Mucosa of rectum (tissue), 2 donors: ENCODE data around the gene LZTFL1.

Experiments used
- H3K27ac ChIP-seq, 2 donors: one replicate each; pipeline ENCODE4 v1.7.0; 2013; ENCODE audit warnings: inconsistent platforms in 2 of 2, low read depth in 2 of 2, low read length in 2 of 2
- H3K27me3 ChIP-seq, 2 donors: one replicate each; pipeline ENCODE4 v1.7.0; 2013; ENCODE audit warnings: low read length in 2 of 2; ENCODE audit not compliant: control insufficient read depth in 2 of 2, insufficient read depth in 2 of 2
- H3K36me3 ChIP-seq, 2 donors: one replicate each; pipeline ENCODE4 v1.7.0; 2013; ENCODE audit warnings: low read length in 2 of 2; ENCODE audit not compliant: control insufficient read depth in 2 of 2, insufficient read depth in 2 of 2
- H3K4me1 ChIP-seq, 2 donors: one replicate each; pipeline ENCODE4 v1.7.0; 2013; ENCODE audit warnings: low read length in 2 of 2, mild to moderate bottlenecking in 1 of 2; ENCODE audit not compliant: control insufficient read depth in 2 of 2, insufficient read depth in 2 of 2
- H3K4me3 ChIP-seq, 2 donors: one replicate each; pipeline ENCODE4 v1.7.0; 2013; ENCODE audit warnings: low read length in 2 of 2
- H3K9ac ChIP-seq, 2 donors: one replicate each; pipeline ENCODE4 v1.7.0; 2013; ENCODE audit warnings: low read length in 2 of 2, low read depth in 1 of 2, mild to moderate bottlenecking in 1 of 2
- H3K9me3 ChIP-seq, 2 donors: one replicate each; pipeline ENCODE4 v1.7.0; 2013; ENCODE audit warnings: low read length in 2 of 2; ENCODE audit not compliant: control insufficient read depth in 2 of 2
- donor health status: healthy.
- donor health status: Normal muscosa, but diverticular disease.

The LZTFL1 gene

GRCh38 chr3:45789235-45789812 is 52.6 kb downstream of the LZTFL1 start:
- Histone ChIP-seq H3K9ac (no peak overlapping the region), H3K4me1 (no peaks in the 10 kb centered on the region), H3K4me3 (no peak overlapping the region), H3K36me3 (no peaks in the 10 kb centered on the region), H3K27ac (no peak overlapping the region), H3K27me3 (peaks cover 0 to 7% of the 10 kb centered on the region in 2 donors), H3K9me3 (no peaks in the 10 kb centered on the region)

GRCh38 chr3:45787551-45787950 is 54.4 kb downstream of the LZTFL1 start:
- H3K27me3 ChIP-seq, result no peaks in the 10 kb centered on the region
- no peak overlapping the region for H3K9ac ChIP-seq
- H3K27ac ChIP-seq, result no peak overlapping the region
- H3K36me3 ChIP-seq, result no peaks in the 10 kb centered on the region
- H3K4me3 ChIP-seq, result no peak overlapping the region
- no peaks in the 10 kb centered on the region for H3K4me1 ChIP-seq
- no peaks in the 10 kb centered on the region for H3K9me3 ChIP-seq

GRCh38 chr3:45786801-45787495 is 55.0 kb downstream of the LZTFL1 start:
- H3K36me3 ChIP-seq, result no peaks in the 10 kb centered on the region
- H3K27ac ChIP-seq, result no peak overlapping the region
- no peaks in the 10 kb centered on the region for H3K4me1 ChIP-seq
- no peaks in the 10 kb centered on the region for H3K9me3 ChIP-seq
- H3K4me3 ChIP-seq, result no peak overlapping the region
- no peaks in the 10 kb centered on the region for H3K27me3 ChIP-seq
- H3K9ac ChIP-seq, result no peak overlapping the region

GRCh38 chr3:45785605-45786150 is 56.2 kb downstream of the LZTFL1 start:
- Histone ChIP-seq H3K27me3 (no peaks in the 10 kb centered on the region), H3K4me3 (no peak overlapping the region), H3K9me3 (no peaks in the 10 kb centered on the region), H3K4me1 (no peaks in the 10 kb centered on the region), H3K27ac (no peak overlapping the region), H3K9ac (no peak overlapping the region), H3K36me3 (no peaks in the 10 kb centered on the region)

GRCh38 chr3:45783667-45784066 is 58.3 kb downstream of the LZTFL1 start:
- Histone ChIP-seq H3K4me3 (no peak overlapping the region), H3K27me3 (no peaks in the 10 kb centered on the region), H3K36me3 (no peaks in the 10 kb centered on the region), H3K9me3 (no peaks in the 10 kb centered on the region), H3K27ac (no peak overlapping the region), H3K4me1 (no peaks in the 10 kb centered on the region), H3K9ac (no peak overlapping the region)

- no peaks in the 10 kb centered on the region for H3K36me3 ChIP-seq
- no peak overlapping the region for H3K27ac ChIP-seq
- no peak overlapping the region for H3K9ac ChIP-seq
- no peaks in the 10 kb centered on the region for H3K27me3 ChIP-seq
- H3K4me3 ChIP-seq, result no peak overlapping the region
- H3K9me3 ChIP-seq, result no peaks in the 10 kb centered on the region
- H3K4me1 ChIP-seq, result no peaks in the 10 kb centered on the region
Observed at GRCh38 chr3:45782381-45782780, 59.5 kb downstream of the LZTFL1 start.

- Histone ChIP-seq H3K27ac (no peak overlapping the region), H3K9ac (no peak overlapping the region), H3K36me3 (no peaks in the 10 kb centered on the region), H3K4me3 (no peak overlapping the region), H3K27me3 (no peaks in the 10 kb centered on the region), H3K4me1 (no peaks in the 10 kb centered on the region), H3K9me3 (no peaks in the 10 kb centered on the region)
Observed at GRCh38 chr3:45781841-45782240, 60.1 kb downstream of the LZTFL1 start.

GRCh38 chr3:45781271-45781670 is 60.6 kb downstream of the LZTFL1 start:
- no peaks in the 10 kb centered on the region for H3K36me3 ChIP-seq
- H3K4me3 ChIP-seq, result no peak overlapping the region
- H3K27ac ChIP-seq, result no peak overlapping the region
- no peaks in the 10 kb centered on the region for H3K9me3 ChIP-seq
- H3K27me3 ChIP-seq, result no peaks in the 10 kb centered on the region
- no peak overlapping the region for H3K9ac ChIP-seq
- peaks cover 0 to 3% of the 10 kb centered on the region in 2 donors for H3K4me1 ChIP-seq

- Histone ChIP-seq H3K9ac (no peak overlapping the region), H3K27me3 (no peaks in the 10 kb centered on the region), H3K4me3 (no peak overlapping the region), H3K36me3 (no peaks in the 10 kb centered on the region), H3K4me1 (peaks cover 0 to 12% of the 10 kb centered on the region in 2 donors), H3K27ac (no peak overlapping the region), H3K9me3 (no peaks in the 10 kb centered on the region)
Observed at GRCh38 chr3:45779746-45780735, 61.9 kb downstream of the LZTFL1 start.

GRCh38 chr3:45778761-45779201 is 63.1 kb downstream of the LZTFL1 start:
- Histone ChIP-seq H3K9ac (no peak overlapping the region), H3K9me3 (no peaks in the 10 kb centered on the region), H3K27me3 (no peaks in the 10 kb centered on the region), H3K36me3 (no peaks in the 10 kb centered on the region), H3K27ac (no peak overlapping the region), H3K4me1 (peaks cover 11 to 17% of the 10 kb centered on the region in 2 donors), H3K4me3 (no peak overlapping the region)
